ENCODE results near the gene RELL1. TPM values are rescaled to one million over a fixed set of nuclear protein-coding genes. Genes with fewer than 3 reads are reported as not detected.

RELL1 gene
- total RNA-seq, 1 donor from 2014 or later: 21.2 TPM

GRCh38 chr4:37687681-37688080 is 1.5 kb upstream of the RELL1 start:
- H3K4me1 Mint-ChIP-seq (ENCODE audit: low read depth, unreplicated experiment): peaks cover 12% of the 10 kb centered on the region
- H3K4me3 Mint-ChIP-seq (ENCODE audit: unreplicated experiment): peak overlapping the region; percentile 41
- H3K27ac Mint-ChIP-seq (ENCODE audit: unreplicated experiment): no peak overlapping the region
- DNase-seq: no peak
- H3K9me3 Mint-ChIP-seq (ENCODE audit: unreplicated experiment): no peaks in the 10 kb centered on the region
- peaks cover 4% of the 10 kb centered on the region for H3K36me3 Mint-ChIP-seq (ENCODE audit: unreplicated experiment)
- TF ChIP-seq CTCF (IDR thresholded peaks at IDR 0.05; ENCODE audit: partially characterized antibody, unreplicated experiment): no peak
- peaks cover 4% of the 10 kb centered on the region for H3K27me3 Mint-ChIP-seq (ENCODE audit: unreplicated experiment)

- H3K4me1 Mint-ChIP-seq (ENCODE audit: low read depth, unreplicated experiment): peaks cover 12% of the 10 kb centered on the region
- no peak for TF ChIP-seq CTCF (IDR thresholded peaks at IDR 0.05; ENCODE audit: partially characterized antibody, unreplicated experiment)
- H3K4me3 Mint-ChIP-seq (ENCODE audit: unreplicated experiment): peak overlapping the region; percentile 78
- H3K9me3 Mint-ChIP-seq (ENCODE audit: unreplicated experiment): no peaks in the 10 kb centered on the region
- no peaks in the 10 kb centered on the region for H3K36me3 Mint-ChIP-seq (ENCODE audit: unreplicated experiment)
- H3K27me3 Mint-ChIP-seq (ENCODE audit: unreplicated experiment): peaks cover 4% of the 10 kb centered on the region
- peak overlapping the region; percentile 56 for H3K27ac Mint-ChIP-seq (ENCODE audit: unreplicated experiment)
- DNase-seq: no peak
These were observed 1.0 kb upstream of the RELL1 start for GRCh38 chr4:37687194-37687562.

GRCh38 chr4:37685823-37686372 is 278 bp downstream of the RELL1 start:
- Mint-ChIP-seq H3K36me3 (ENCODE audit: unreplicated experiment) (no peaks in the 10 kb centered on the region), H3K27ac (ENCODE audit: unreplicated experiment) (peak overlapping the region; percentile 56)
- DNase-seq: peak; percentile 67

GRCh38 chr4:37685161-37685822 is 884 bp downstream of the RELL1 start:
- Mint-ChIP-seq H3K36me3 (ENCODE audit: unreplicated experiment) (no peaks in the 10 kb centered on the region), H3K4me1 (ENCODE audit: low read depth, unreplicated experiment) (peaks cover 12% of the 10 kb centered on the region), H3K9me3 (ENCODE audit: unreplicated experiment) (no peaks in the 10 kb centered on the region), H3K4me3 (ENCODE audit: unreplicated experiment) (peak overlapping the region; percentile 85), H3K27ac (ENCODE audit: unreplicated experiment) (peak overlapping the region; percentile 56), H3K27me3 (ENCODE audit: unreplicated experiment) (peaks cover 4% of the 10 kb centered on the region)
- DNase-seq: no peak
- no peak for TF ChIP-seq CTCF (IDR thresholded peaks at IDR 0.05; ENCODE audit: partially characterized antibody, unreplicated experiment)

More at GRCh38 chr4:37685823-37686372, 278 bp downstream of the RELL1 start:
- no peaks in the 10 kb centered on the region for H3K9me3 Mint-ChIP-seq (ENCODE audit: unreplicated experiment)
- no peak for TF ChIP-seq CTCF (IDR thresholded peaks at IDR 0.05; ENCODE audit: partially characterized antibody, unreplicated experiment)
- H3K4me1 Mint-ChIP-seq (ENCODE audit: low read depth, unreplicated experiment): peaks cover 12% of the 10 kb centered on the region
- peak overlapping the region; percentile 85 for H3K4me3 Mint-ChIP-seq (ENCODE audit: unreplicated experiment)
- peaks cover 4% of the 10 kb centered on the region for H3K27me3 Mint-ChIP-seq (ENCODE audit: unreplicated experiment)

- H3K36me3 Mint-ChIP-seq (ENCODE audit: unreplicated experiment): no peaks in the 10 kb centered on the region
- no peak for DNase-seq
- no peak for TF ChIP-seq CTCF (IDR thresholded peaks at IDR 0.05; ENCODE audit: partially characterized antibody, unreplicated experiment)
- peaks cover 4% of the 10 kb centered on the region for H3K27me3 Mint-ChIP-seq (ENCODE audit: unreplicated experiment)
- H3K27ac Mint-ChIP-seq (ENCODE audit: unreplicated experiment): no peak overlapping the region
- peak overlapping the region; percentile 64 for H3K4me3 Mint-ChIP-seq (ENCODE audit: unreplicated experiment)
- peaks cover 8% of the 10 kb centered on the region for H3K4me1 Mint-ChIP-seq (ENCODE audit: low read depth, unreplicated experiment)
- no peaks in the 10 kb centered on the region for H3K9me3 Mint-ChIP-seq (ENCODE audit: unreplicated experiment)
These were observed 2.0 kb downstream of the RELL1 start for GRCh38 chr4:37684154-37684553.

All from glutamatergic neuron (in vitro differentiated cells).